SK-N-SH treated with all-trans-retinoic acid at 6 μM for 48 hours (cell line): Measurements from ENCODE around the gene RHBDF2.

Experiments
- BACH2 ChIP-seq: fragments of 250-450 bp; sonication (Bioruptor Pico); IDR thresholded peaks from 2 replicates; pipeline ENCODE4 v1.9.0; 2021; ENCODE audit warnings: mild to moderate bottlenecking, borderline replicate concordance
- CREB5 ChIP-seq: fragments of 250-450 bp; sonication (Bioruptor Pico); IDR thresholded peaks from 2 replicates; pipeline ENCODE4 v1.5.1; 2020; ENCODE audit warnings: low read depth, mild to moderate bottlenecking, moderate library complexity
- ESRRG ChIP-seq: fragments of 250-450 bp; sonication (Bioruptor Pico); IDR thresholded peaks from 2 replicates; pipeline ENCODE4 v1.6.1; 2021; ENCODE audit warnings: mild to moderate bottlenecking
- OSR1 ChIP-seq: fragments of 250-450 bp; sonication (Bioruptor Pico); IDR thresholded peaks from 2 replicates; pipeline ENCODE4 v1.8.0; 2022; ENCODE audit warnings: moderate library complexity, mild to moderate bottlenecking, inconsistent platforms
- RARB ChIP-seq: fragments of 250-450 bp; sonication (Bioruptor Pico); IDR thresholded peaks from 2 replicates; pipeline ENCODE4 v1.8.0; 2021; ENCODE audit warnings: mild to moderate bottlenecking, moderate library complexity
- ZFP30 ChIP-seq: fragments of 450-650 bp; formaldehyde crosslinking; IDR thresholded peaks from 2 replicates; pipeline ENCODE4 v1.5.0; 2022; ENCODE audit warnings: mild to moderate bottlenecking, moderate library complexity
- TF ChIP-seq, protein P1 (sequence below): fragments of 250-450 bp; sonication (Bioruptor Pico); IDR thresholded peaks from 2 replicates; pipeline ENCODE4 v1.8.0; 2020; ENCODE audit warnings: mild to moderate bottlenecking, moderate library complexity, borderline replicate concordance
- TF ChIP-seq, protein P2 (sequence below): fragments of 250-450 bp; sonication (Bioruptor Pico); IDR thresholded peaks from 2 replicates; pipeline ENCODE4 v1.5.1; 2021; ENCODE audit warnings: mild to moderate bottlenecking, moderate library complexity
- TF ChIP-seq, protein P3 (sequence below): fragments of 250-450 bp; sonication (Bioruptor Pico); IDR thresholded peaks from 2 replicates; pipeline ENCODE4 v1.8.0; 2021; ENCODE audit warnings: low read depth, mild to moderate bottlenecking, moderate library complexity, borderline replicate concordance

DNA sequence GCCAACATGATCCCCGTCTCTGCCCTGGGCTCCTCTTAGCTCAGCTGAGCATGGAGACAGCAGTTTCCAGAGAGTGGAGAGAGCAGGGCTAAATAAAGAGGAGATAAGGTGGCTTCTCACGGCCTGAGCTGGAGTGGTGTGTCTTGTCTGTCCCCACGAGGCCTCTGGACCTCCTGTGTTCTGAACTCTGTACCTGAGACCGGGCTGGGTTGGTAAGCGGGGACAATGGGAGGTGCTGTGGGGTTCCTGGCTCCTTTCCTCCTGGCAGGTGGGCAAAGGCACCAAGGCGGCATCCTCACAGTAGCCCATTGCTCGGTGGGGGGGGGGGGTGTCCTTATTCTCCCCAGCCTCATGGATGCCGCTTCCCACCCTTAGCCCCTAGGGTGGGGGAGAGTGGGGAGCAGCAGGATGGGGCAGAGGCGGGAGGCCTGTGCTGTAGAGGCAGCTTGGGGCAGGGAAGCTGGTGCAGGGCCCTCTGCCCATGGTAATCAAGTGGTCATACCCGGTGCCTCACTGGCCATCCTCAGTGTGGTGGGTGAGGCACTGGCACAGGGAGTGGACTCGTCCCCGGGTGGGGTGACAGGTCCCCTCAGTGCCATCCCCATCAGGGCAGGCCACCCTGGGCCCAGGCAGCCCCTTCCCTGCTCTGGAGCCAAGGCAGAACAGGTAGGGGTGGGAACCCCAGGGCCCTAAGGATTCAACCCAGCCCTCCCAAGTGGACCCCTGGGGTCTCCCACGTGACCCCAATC is 31.1 kb downstream of the RHBDF2 start:
- TF ChIP-seq BACH2: no peak
- no peak for TF ChIP-seq CREB5
- no peak for TF ChIP-seq OSR1 (CRISPR knock-in tag)
- TF ChIP-seq ZFP30 (CRISPR knock-in tag): no peak
- TF ChIP-seq, protein P1, sequence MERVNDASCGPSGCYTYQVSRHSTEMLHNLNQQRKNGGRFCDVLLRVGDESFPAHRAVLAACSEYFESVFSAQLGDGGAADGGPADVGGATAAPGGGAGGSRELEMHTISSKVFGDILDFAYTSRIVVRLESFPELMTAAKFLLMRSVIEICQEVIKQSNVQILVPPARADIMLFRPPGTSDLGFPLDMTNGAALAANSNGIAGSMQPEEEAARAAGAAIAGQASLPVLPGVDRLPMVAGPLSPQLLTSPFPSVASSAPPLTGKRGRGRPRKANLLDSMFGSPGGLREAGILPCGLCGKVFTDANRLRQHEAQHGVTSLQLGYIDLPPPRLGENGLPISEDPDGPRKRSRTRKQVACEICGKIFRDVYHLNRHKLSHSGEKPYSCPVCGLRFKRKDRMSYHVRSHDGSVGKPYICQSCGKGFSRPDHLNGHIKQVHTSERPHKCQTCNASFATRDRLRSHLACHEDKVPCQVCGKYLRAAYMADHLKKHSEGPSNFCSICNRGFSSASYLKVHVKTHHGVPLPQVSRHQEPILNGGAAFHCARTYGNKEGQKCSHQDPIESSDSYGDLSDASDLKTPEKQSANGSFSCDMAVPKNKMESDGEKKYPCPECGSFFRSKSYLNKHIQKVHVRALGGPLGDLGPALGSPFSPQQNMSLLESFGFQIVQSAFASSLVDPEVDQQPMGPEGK: no peak
- TF ChIP-seq, protein P2, sequence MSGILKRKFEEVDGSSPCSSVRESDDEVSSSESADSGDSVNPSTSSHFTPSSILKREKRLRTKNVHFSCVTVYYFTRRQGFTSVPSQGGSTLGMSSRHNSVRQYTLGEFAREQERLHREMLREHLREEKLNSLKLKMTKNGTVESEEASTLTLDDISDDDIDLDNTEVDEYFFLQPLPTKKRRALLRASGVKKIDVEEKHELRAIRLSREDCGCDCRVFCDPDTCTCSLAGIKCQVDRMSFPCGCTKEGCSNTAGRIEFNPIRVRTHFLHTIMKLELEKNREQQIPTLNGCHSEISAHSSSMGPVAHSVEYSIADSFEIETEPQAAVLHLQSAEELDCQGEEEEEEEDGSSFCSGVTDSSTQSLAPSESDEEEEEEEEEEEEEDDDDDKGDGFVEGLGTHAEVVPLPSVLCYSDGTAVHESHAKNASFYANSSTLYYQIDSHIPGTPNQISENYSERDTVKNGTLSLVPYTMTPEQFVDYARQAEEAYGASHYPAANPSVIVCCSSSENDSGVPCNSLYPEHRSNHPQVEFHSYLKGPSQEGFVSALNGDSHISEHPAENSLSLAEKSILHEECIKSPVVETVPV: no peak
- TF ChIP-seq ESRRG (CRISPR knock-in tag): no peak
- no peak for TF ChIP-seq RARB (CRISPR knock-in tag)
- TF ChIP-seq, protein P3, sequence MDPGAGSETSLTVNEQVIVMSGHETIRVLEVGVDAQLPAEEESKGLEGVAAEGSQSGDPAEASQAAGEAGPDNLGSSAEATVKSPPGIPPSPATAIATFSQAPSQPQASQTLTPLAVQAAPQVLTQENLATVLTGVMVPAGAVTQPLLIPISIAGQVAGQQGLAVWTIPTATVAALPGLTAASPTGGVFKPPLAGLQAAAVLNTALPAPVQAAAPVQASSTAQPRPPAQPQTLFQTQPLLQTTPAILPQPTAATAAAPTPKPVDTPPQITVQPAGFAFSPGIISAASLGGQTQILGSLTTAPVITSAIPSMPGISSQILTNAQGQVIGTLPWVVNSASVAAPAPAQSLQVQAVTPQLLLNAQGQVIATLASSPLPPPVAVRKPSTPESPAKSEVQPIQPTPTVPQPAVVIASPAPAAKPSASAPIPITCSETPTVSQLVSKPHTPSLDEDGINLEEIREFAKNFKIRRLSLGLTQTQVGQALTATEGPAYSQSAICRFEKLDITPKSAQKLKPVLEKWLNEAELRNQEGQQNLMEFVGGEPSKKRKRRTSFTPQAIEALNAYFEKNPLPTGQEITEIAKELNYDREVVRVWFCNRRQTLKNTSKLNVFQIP (CRISPR knock-in tag): no peak
